NK-92 (cell line): ENCODE results near the gene SPATA7.

Source experiments
- DNase-seq: peaks from one replicate; lab custom pipeline; 2025; ENCODE audit not compliant: unreplicated experiment; lab: John Stamatoyannopoulos, UW

The SPATA7 gene

DNA sequence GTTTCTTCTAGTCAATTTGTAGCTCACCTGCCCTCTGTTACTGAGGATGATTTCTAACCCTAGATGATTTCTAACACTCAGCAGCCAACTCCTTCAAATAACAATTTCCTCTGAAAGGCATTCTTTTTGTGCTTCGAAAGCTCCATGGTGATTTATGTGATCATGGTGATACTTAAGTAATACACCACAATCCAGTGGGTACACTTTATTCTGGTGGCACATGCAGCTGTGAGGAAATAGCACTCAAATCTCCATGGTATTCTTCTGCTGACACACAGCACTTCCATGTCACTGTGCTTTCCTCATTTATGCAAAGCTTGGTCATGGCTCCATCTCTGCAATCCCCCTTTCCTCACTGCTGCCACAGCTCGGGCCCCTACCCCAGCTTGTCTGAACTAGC, 95.6 kb downstream of the SPATA7 start:
- no peak for DNase-seq

DNA sequence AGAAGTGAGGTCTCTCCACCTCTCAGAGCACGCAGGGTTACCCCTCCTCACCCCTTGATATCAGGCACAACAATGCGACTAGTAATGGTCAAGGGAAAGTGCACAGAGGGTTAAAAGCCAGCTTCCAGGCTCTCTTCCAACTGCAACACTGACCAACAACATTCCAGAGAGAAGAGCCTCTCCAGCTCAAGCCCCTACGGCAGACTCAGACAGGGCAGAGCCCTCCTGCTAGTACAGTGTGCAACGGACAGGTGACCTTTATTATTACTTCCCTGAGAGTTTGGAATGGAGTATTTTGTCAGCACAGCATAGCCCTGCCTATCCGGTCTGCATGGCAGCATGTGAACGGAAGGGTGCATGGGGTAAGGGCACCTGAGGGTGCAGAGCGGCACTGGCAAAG, 96.3 kb downstream of the SPATA7 start:
- DNase-seq: no peak

DNA sequence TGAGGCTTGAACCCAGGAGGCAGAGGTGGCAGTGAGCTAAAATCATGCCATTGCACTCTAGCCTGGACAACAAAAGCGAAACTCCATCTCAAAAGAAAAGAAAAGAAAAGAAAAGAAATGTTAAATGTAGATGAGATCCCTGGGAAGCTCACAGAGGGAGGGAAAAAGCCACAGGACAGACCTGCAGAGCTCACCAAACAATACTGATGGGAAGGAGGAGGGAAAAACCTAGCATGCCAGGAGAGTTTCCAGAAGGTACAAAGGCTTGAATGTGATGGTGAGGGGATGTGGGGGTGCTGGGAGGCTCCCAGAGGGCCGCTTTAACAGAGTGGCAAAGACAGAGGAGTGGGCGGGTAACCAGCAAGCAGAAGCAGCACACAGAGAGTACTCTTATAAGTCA, 97.1 kb downstream of the SPATA7 start:
- no peak for DNase-seq
